Heart left ventricle (tissue), 16 donors: ENCODE results near the gene RGSL1. TPM values are rescaled to one million over a fixed set of nuclear protein-coding genes. Genes with fewer than 3 reads are reported as not detected.

ENCODE experiments used
- ATAC-seq, 4 donors: fragments of 200-7000 bp; cut with Tn5 transposase; one replicate each; pipeline ENCODE4 v1.9.1; 2020 to 2022; ENCODE audit warnings: moderate library complexity in 4 of 4, mild to moderate bottlenecking in 3 of 4, moderate number of reproducible peaks in 1 of 4
- DNase-seq, 5 donors: peaks; one replicate each; pipeline ENCODE4 v3.0.0-alpha.2; 2020
- H3K27ac ChIP-seq, 12 donors: fragments of 200-600 bp; sonication (generic) in 4 of 12; one replicate each; pipeline versions ENCODE4 v1.5.0 to v1.8.0; 2016 to 2022; ENCODE audit warnings: mild to moderate bottlenecking in 2 of 12
- H3K27me3 ChIP-seq, 9 donors: fragments of 200-600 bp; sonication (generic) in 2 of 9; one replicate each; pipeline versions ENCODE4 v1.5.1 to v1.8.0; 2016 to 2022; ENCODE audit warnings: mild to moderate bottlenecking in 3 of 9
- H3K36me3 ChIP-seq, 9 donors: fragments of 200-600 bp; sonication (generic) in 2 of 9; one replicate each; pipeline versions ENCODE4 v1.5.0 to v1.8.0; 2018 to 2022; ENCODE audit warnings: mild to moderate bottlenecking in 2 of 9
- H3K4me1 ChIP-seq, 12 donors: fragments of 200-600 bp; sonication (generic) in 4 of 12; one replicate each; pipeline versions ENCODE4 v1.5.0 to v1.8.0; 2016 to 2022; ENCODE audit warnings: mild to moderate bottlenecking in 3 of 12
- H3K4me3 ChIP-seq, 12 donors: fragments of 200-600 bp; sonication (generic) in 4 of 12; one replicate each; pipeline versions ENCODE4 v1.5.0 to v1.8.0; 2017 to 2022; ENCODE audit warnings: mild to moderate bottlenecking in 9 of 12, moderate library complexity in 4 of 12
- H3K9me3 ChIP-seq, 12 donors: fragments of 200-600 bp; sonication (generic) in 4 of 12; one replicate each; pipeline versions ENCODE4 v1.5.0 to v1.8.0; 2016 to 2022; ENCODE audit warnings: mild to moderate bottlenecking in 1 of 12
- POLR2A ChIP-seq, 2 donors: fragments of 450-650 bp; IDR thresholded peaks; one replicate each; pipeline ENCODE4 v1.6.1; 2017; ENCODE audit warnings: antibody characterized with exemption in 2 of 2, mild to moderate bottlenecking in 2 of 2, moderate library complexity in 2 of 2
- WGBS, 4 donors: extraction: QIAGEN DNeasy Blood & Tissue Kit in 2 of 4; methylation state at CpG; one replicate each; pipeline versions ENCODE4 v1.1.5 to v1.1.7; 2013 to 2018; 5-methylcytosine and 5-hydroxymethylcytosine counted together
- intact Hi-C, 10 donors: fragments of 100-400 bp; cut with DNase I; formaldehyde crosslinking; loops; one replicate each; pipeline versions ENCODE4 v1.11.1 to v1.14.2; 2022
- polyA plus RNA-seq, 2 donors: library from polyadenylated mRNA; stranded (reverse); fragments of 200-250 nt; gene quantifications; one replicate each; pipeline ENCODE4 v1.2.3, GENCODE V29; 2013
- total RNA-seq, 9 donors: library from RNA; depleted of rRNA in 2 of 9; stranded (reverse); fragments of >200 nt in 2 of 9; fragmentation: NEBNext Ultra II Directional in 3 of 9; extraction: Animal tissue kit (Norgen Biotek cat#: 25700) in 3 of 9; gene quantifications; one replicate each; pipeline versions ENCODE4 v1.1.0 to v1.2.4, GENCODE V29; 2016 to 2023
- TF ChIP-seq, protein P1 (sequence below), 12 donors: fragments of 200-600 bp; sonication (generic) in 4 of 12; IDR thresholded peaks; one replicate each; pipeline versions ENCODE4 v1.5.0 to v1.8.0; 2018 to 2022; ENCODE audit warnings: antibody characterized with exemption in 12 of 12, mild to moderate bottlenecking in 5 of 12
- donor health status: ischemic (EF 13 %, LVEDD 7.1; RV severe dilation, severe dysfunction).
- donor health status: healthy with polysubstance abuse.
- donor health status: DM: no; HTN: yes; CAD: no.
- donor health status: DM: no; HTN: no; CAD: no.
- donor health status: ischemic (EF 25% LVEDD 6.9; RV normal size, moderate dysfunction).
- donor health status: ischemic (EF 25% LVEDD 5.7; RV mildly dilated, moderate dysfunction).
- donor health status: healthy.
- donor health status: DM: yes; HTN: yes; CAD: no.
- donor health status: ischemic (EF 35%, LVEDD 5.7; RV mildly dilated, moderate dysfunction).
- donor health status: nonischemic (EF 11% LVEDD 7.7; RV severe dilation, severe dysfunction).
- donor health status: DM: yes; HTN: yes; CAD: no.
- donor health status: PGD.
- donor health status: ischemic (EF 29% LVEDD 5.4; RV normal size, mild dysfunction).
- donor health status: nonischemic (EF 23%, LVEDD 6.1; RV moderate dilation, normal function).

RGSL1 gene
- total and polyA plus RNA-seq, 11 donors, result not detected

DNA sequence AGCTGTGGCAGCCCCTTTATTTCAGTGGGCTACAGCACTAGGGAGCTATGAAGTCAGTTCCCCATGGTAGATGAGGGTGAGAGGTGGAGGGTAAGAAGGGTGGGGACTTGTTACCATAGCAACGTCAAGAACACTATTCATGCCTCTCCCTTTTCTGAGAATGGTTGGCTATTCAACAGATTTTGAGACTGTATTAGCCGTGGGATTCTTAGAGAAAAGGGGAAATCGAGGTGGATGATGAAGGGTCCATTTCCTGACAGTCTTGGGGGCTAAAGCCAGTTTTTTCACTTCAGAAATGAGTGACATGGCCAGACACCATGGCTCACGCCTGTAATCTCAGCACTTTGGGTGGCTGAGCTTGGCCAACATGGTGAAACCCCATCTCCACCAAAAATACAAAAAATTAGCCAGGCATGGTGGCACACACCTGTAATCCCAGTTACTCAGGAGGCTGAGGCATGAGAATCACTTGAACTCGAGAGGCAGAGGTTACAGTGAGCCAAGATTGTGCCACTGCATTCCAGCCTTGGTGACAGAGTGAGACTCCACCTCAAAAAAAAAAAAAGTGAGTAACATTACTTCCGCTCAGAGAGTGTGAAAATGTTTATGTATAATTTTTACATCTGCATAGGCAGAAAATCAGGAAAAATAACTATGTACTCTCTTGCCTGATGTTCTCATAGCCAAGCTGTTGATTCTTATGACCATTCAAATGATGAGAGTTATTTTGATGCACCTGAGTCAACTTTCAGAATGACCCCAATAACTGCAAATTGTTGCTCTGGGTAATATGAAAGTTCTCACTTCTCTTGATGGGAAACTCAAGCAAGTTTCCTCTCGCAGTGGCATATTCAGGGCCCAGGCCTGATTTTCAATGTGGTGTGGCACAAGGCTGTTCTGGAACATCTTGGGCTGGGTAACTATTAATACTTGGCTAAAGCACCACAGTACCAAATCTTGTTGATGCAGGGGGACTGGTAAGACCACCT lies 23.2 kb upstream of the RGSL1 start:
- peaks cover 0 to 7% (median 0%) of the 10 kb centered on the region in 12 donors for H3K4me1 ChIP-seq
- 79 to 84% (median 82%) methylated on average over 7 of the region's 7 CpGs for WGBS, 4 donors
- no peak for TF ChIP-seq POLR2A (IDR thresholded peaks at IDR 0.05)
- TF ChIP-seq, protein P1, sequence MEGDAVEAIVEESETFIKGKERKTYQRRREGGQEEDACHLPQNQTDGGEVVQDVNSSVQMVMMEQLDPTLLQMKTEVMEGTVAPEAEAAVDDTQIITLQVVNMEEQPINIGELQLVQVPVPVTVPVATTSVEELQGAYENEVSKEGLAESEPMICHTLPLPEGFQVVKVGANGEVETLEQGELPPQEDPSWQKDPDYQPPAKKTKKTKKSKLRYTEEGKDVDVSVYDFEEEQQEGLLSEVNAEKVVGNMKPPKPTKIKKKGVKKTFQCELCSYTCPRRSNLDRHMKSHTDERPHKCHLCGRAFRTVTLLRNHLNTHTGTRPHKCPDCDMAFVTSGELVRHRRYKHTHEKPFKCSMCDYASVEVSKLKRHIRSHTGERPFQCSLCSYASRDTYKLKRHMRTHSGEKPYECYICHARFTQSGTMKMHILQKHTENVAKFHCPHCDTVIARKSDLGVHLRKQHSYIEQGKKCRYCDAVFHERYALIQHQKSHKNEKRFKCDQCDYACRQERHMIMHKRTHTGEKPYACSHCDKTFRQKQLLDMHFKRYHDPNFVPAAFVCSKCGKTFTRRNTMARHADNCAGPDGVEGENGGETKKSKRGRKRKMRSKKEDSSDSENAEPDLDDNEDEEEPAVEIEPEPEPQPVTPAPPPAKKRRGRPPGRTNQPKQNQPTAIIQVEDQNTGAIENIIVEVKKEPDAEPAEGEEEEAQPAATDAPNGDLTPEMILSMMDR (IDR thresholded peaks at IDR 0.05), result no peak
- H3K36me3 ChIP-seq, result no peaks in the 10 kb centered on the region
- H3K27me3 ChIP-seq, result no peaks in the 10 kb centered on the region
- intact Hi-C loops, result no loop called here
- DNase-seq, result no peak
- no peak overlapping the region for H3K27ac ChIP-seq
- H3K9me3 ChIP-seq, result no peaks in the 10 kb centered on the region
- H3K4me3 ChIP-seq, result no peak overlapping the region
- no peak for ATAC-seq

DNA sequence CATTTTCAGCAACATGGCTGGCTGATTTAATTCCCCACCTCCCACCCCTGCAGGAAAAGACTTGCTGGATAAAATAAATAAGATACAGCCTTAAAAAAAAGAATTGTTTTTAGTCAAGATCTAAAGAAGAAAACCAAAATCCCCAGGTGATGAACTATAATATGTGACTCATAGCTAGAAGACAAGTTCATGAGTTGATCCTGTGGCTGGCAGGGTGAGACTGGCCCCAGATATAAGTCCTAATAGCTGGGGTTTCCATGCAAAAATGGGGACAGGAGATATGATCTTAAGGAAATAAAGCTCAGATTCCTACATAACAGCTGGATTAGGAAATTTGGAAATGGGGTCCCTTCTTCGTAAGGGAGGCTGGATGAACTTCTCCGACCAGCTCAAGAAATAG lies 21.9 kb upstream of the RGSL1 start:
- H3K4me1 ChIP-seq, result peaks cover 0 to 7% (median 0%) of the 10 kb centered on the region in 12 donors
- H3K27me3 ChIP-seq, result no peaks in the 10 kb centered on the region
- H3K4me3 ChIP-seq, result no peak overlapping the region
- DNase-seq (no peak), ATAC-seq (no peak)
- no peak for TF ChIP-seq POLR2A (IDR thresholded peaks at IDR 0.05)
- TF ChIP-seq, protein P1 (IDR thresholded peaks at IDR 0.05), result no peak
- H3K9me3 ChIP-seq, result no peaks in the 10 kb centered on the region
- 84 to 96% (median 89%) methylated on average over 2 of the region's 2 CpGs for WGBS, 4 donors
- intact Hi-C loops, result no loop called here
- H3K36me3 ChIP-seq, result no peaks in the 10 kb centered on the region
- H3K27ac ChIP-seq, result no peak overlapping the region

DNA sequence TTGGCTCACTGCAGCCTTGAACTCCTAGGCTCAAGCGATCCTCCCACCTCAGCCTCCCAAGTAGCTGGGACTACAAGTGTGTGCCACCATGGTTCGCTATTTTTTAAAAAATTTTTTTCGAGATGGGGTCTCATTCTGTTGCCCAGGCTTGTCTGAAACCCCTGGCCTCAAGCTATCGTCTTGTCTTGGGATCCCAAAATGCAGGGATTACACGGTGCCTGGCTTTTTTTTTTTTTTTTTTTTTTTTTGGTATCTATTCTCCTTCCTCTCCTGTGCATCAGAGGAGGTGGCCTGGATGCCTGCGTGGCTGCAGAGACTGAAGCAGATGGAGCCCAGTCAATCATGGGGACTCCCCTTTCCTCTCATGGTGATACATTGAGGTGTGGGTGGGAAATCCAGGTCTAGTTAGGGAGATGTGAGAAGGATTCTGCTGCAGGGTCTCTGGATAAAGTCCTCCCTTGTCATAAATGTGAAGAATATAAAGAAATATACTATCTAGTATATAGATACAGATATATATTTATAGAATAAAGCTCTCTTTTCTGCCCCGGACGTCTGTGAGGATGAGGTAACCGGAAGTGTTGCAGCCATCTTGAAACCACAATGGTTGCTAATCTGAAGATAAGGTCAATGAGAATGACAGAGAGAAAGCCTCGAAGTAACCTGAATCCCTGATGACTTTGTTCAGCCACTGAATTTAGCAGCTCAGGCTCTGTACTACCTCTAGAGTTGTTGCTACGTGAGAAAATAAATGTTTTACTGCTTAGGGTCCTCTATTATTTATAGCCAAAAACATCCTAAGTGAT lies 19.5 kb upstream of the RGSL1 start:
- WGBS, 4 donors, result 61 to 72% (median 68%) methylated on average over 11 of the region's 11 CpGs
- no peak for DNase-seq
- no peaks in the 10 kb centered on the region for H3K36me3 ChIP-seq
- no peak overlapping the region for H3K4me3 ChIP-seq
- no peaks in the 10 kb centered on the region for H3K27me3 ChIP-seq
- ATAC-seq, result no peak
- peaks cover 0 to 7% (median 0%) of the 10 kb centered on the region in 12 donors for H3K4me1 ChIP-seq
- intact Hi-C loops, result no loop called here
- H3K27ac ChIP-seq, result no peak overlapping the region
- TF ChIP-seq POLR2A (IDR thresholded peaks at IDR 0.05), result no peak
- TF ChIP-seq, protein P1 (IDR thresholded peaks at IDR 0.05), result no peak
- H3K9me3 ChIP-seq, result no peaks in the 10 kb centered on the region

DNA sequence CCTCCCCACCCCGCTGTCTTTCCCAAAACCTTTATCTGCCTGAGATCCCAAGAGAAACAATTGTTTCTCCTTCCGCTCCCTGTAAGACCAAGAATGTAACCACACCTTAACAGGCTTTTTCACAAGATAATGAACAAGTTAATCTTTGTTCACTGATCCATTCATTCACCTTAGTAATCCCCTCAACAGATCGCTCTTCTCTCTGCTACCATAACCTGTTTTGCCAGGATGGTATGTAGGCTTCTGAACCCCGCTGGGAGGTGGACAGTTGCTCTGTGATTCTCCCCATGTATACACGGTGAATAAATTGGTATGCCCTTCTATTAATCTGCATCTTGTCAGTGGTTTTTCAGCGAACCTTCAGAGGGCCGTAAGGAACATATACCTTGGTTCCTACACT lies 18.7 kb upstream of the RGSL1 start:
- DNase-seq (no peak), ATAC-seq (no peak)
- H3K27ac ChIP-seq, result no peak overlapping the region
- H3K36me3 ChIP-seq, result no peaks in the 10 kb centered on the region
- 89 to 93% (median 90%) methylated on average over 7 of the region's 7 CpGs for WGBS, 4 donors
- H3K27me3 ChIP-seq, result no peaks in the 10 kb centered on the region
- no peaks in the 10 kb centered on the region for H3K9me3 ChIP-seq
- no peak overlapping the region for H3K4me3 ChIP-seq
- TF ChIP-seq, protein P1 (IDR thresholded peaks at IDR 0.05), result no peak
- no peak for TF ChIP-seq POLR2A (IDR thresholded peaks at IDR 0.05)
- H3K4me1 ChIP-seq, result peaks cover 0 to 7% (median 0%) of the 10 kb centered on the region in 12 donors
- intact Hi-C loops, result no loop called here
